Endothelial cell of umbilical vein (primary cell): ENCODE data around the gene VARS1. TPM values are rescaled to one million over a fixed set of nuclear protein-coding genes. Genes with fewer than 3 reads are reported as not detected.
A peak's percentile ranks its signal among the peaks of the same experiment; 100 is the strongest.

Experiments
- BruUV-seq: library from RNA; stranded (reverse); fragments of 400-500 nt; replicated peaks from 2 replicates; lab custom pipeline; 2021; lab: Mats Ljungman, UMichigan
- CTCF ChIA-PET: fragments of 300-600, 350-600 bp; sonication (Branson Sonifier 250); formaldehyde crosslinking; loops from one replicate; lab custom pipeline; 2021; ENCODE audit warnings: antibody characterized with exemption, inconsistent platforms; lab: Charles Lee
- POLR2A ChIA-PET: fragments of 300-600, 350-600 bp; sonication (Branson Sonifier 250); formaldehyde crosslinking; loops from one replicate; lab custom pipeline; 2021; ENCODE audit warnings: antibody characterized with exemption, inconsistent platforms; lab: Charles Lee
- DNase-seq: peaks from one replicate; pipeline ENCODE4 v3.0.0-alpha.2; 2011; ENCODE audit warnings: low read depth, low spot score
- FAIRE-seq: peaks from 2 replicates; lab custom pipeline; 2011; peaks lifted over from hg19 to GRCh38; lab: Jason Lieb, UNC
- H2AFZ ChIP-seq: 2 replicates; pipeline ENCODE4 v1.6.0; 2012; ENCODE audit warnings: low read depth, low read length, control low read depth, inconsistent platforms
- H3K27ac ChIP-seq: 2 replicates; pipeline ENCODE4 v1.5.1; 2011; ENCODE audit warnings: low read depth, mild to moderate bottlenecking, control low read depth, low read length, moderate library complexity; ENCODE audit not compliant: insufficient read depth
- H3K27me3 ChIP-seq, 2 experiments: 2 replicates each; pipeline versions ENCODE4 v1.6.0 to v1.6.1; 2011; ENCODE audit warnings: low read length in 2 of 2, mixed read lengths in 1 of 2; ENCODE audit not compliant: control insufficient read depth in 2 of 2, insufficient read depth in 2 of 2
- H3K36me3 ChIP-seq, 2 experiments: 2 replicates in 1 of 2; 3 replicates in 1 of 2; pipeline ENCODE4 v1.5.1; 2011; ENCODE audit warnings: low read length in 2 of 2, mild to moderate bottlenecking in 1 of 2, moderate library complexity in 1 of 2; ENCODE audit not compliant: control insufficient read depth in 2 of 2, insufficient read depth in 2 of 2; ENCODE audit errors: extremely low read depth in 1 of 2
- H3K4me1 ChIP-seq: 3 replicates; pipeline ENCODE4 v1.5.1; 2011; ENCODE audit warnings: mild to moderate bottlenecking, low read length; ENCODE audit not compliant: control insufficient read depth, insufficient read depth; ENCODE audit errors: extremely low read depth
- H3K4me2 ChIP-seq: 2 replicates; pipeline ENCODE4 v1.6.1; 2011; ENCODE audit warnings: low read length, control low read depth, mixed read lengths; ENCODE audit not compliant: insufficient read depth
- H3K4me3 ChIP-seq, 3 experiments: fragments of 200-600 bp in 1 of 3; sonication (generic), shearing (Covaris generic) in 1 of 3; replicated peaks in 1 of 3; 2 replicates each; pipeline ENCODE4 v1.5.1; 2011 to 2016; ENCODE audit warnings: control low read depth in 3 of 3, low read length in 3 of 3, mild to moderate bottlenecking in 2 of 3, inconsistent platforms in 1 of 3, low read depth in 1 of 3, moderate library complexity in 1 of 3; ENCODE audit not compliant: insufficient read depth in 1 of 3
- H3K79me2 ChIP-seq: 2 replicates; pipeline ENCODE4 v1.6.0; 2012; ENCODE audit warnings: low read length, inconsistent platforms; ENCODE audit not compliant: control insufficient read depth, insufficient read depth
- H3K9ac ChIP-seq: replicated peaks from 2 replicates; pipeline ENCODE3; 2011; ENCODE audit warnings: low read length, control low read depth; ENCODE audit not compliant: insufficient read depth; ENCODE audit errors: extremely low read depth
- H3K9me1 ChIP-seq: replicated peaks from 3 replicates; pipeline ENCODE4 v1.6.0; 2011; ENCODE audit warnings: mild to moderate bottlenecking, low read length; ENCODE audit not compliant: control insufficient read depth, insufficient read depth; ENCODE audit errors: extremely low read depth
- H3K9me3 ChIP-seq: replicated peaks from 2 replicates; pipeline ENCODE4 v1.5.1; 2012; ENCODE audit warnings: low read length, inconsistent platforms; ENCODE audit not compliant: control insufficient read depth, insufficient read depth
- H4K20me1 ChIP-seq: replicated peaks from 2 replicates; pipeline ENCODE3; 2011; ENCODE audit warnings: mild to moderate bottlenecking, low read length; ENCODE audit not compliant: control insufficient read depth, insufficient read depth; ENCODE audit errors: extremely low read depth
- GATA2 ChIP-seq: IDR thresholded peaks from 2 replicates; pipeline ENCODE4 v1.7.0; 2011; ENCODE audit warnings: low read depth, mild to moderate bottlenecking, moderate library complexity, mixed read lengths, low read length; ENCODE audit not compliant: insufficient read length, insufficient read depth
- JUN ChIP-seq: IDR thresholded peaks from 2 replicates; pipeline ENCODE4 v1.6.1; 2011; ENCODE audit warnings: borderline replicate concordance, low read depth; ENCODE audit not compliant: insufficient read length, insufficient read depth
- POLR2A ChIP-seq: IDR thresholded peaks from 2 replicates; pipeline ENCODE4 v1.6.1; 2012; ENCODE audit warnings: low read depth, mild to moderate bottlenecking, control low read depth, low read length
- POLR2AphosphoS5 ChIP-seq: IDR thresholded peaks from 2 replicates; pipeline ENCODE4 v1.6.1; 2012; ENCODE audit warnings: low read depth, mild to moderate bottlenecking, control low read depth, low read length, moderate library complexity; ENCODE audit not compliant: insufficient read depth
- dilution Hi-C: fragments of 300-500 bp; cut with MboI; formaldehyde crosslinking; loops from one replicate; pipeline ENCODE4 v1.15.0; 2019; ENCODE audit warnings: low sequenced_read_pairs; ENCODE audit not compliant: extremely low pct_ligation_motif_present
- intact Hi-C: fragments of 100-400 bp; cut with micrococcal nuclease; formaldehyde crosslinking; loops from one replicate; pipeline ENCODE4 v1.10.0; 2022
- polyA plus RNA-seq, 4 experiments: library from polyadenylated mRNA; depleted of rRNA in 3 of 4; stranded (reverse) in 3 of 4; unstranded in 1 of 4; fragments of >200 nt; gene quantifications; 2 replicates each; pipeline versions ENCODE4 v1.2.1 to v1.2.3, GENCODE V29; 2011 to 2012; ENCODE audit warnings: missing spikeins in 1 of 4
- total RNA-seq: library from RNA; stranded (reverse); gene quantifications from 2 replicates; pipeline ENCODE4 v1.2.3, GENCODE V29; 2021
- TF ChIP-seq, protein P1 (sequence below), 2 donors: IDR thresholded peaks; 1 replicate in 1 of 2; 2 replicates in 1 of 2; pipeline ENCODE4 v1.5.1; 2011; ENCODE audit warnings: low read length in 2 of 2, mild to moderate bottlenecking in 2 of 2, moderate library complexity in 2 of 2, control low read depth in 1 of 2, inconsistent platforms in 1 of 2, low read depth in 1 of 2; ENCODE audit not compliant: insufficient read depth in 1 of 2; ENCODE audit errors: extremely low read depth in 1 of 2

Gene VARS1
- total and polyA plus RNA-seq, 2 donors (not counting 3 experiments of a cell fraction or from before 2014, with no cell fraction given): 37.4 to 121 TPM

DNA sequence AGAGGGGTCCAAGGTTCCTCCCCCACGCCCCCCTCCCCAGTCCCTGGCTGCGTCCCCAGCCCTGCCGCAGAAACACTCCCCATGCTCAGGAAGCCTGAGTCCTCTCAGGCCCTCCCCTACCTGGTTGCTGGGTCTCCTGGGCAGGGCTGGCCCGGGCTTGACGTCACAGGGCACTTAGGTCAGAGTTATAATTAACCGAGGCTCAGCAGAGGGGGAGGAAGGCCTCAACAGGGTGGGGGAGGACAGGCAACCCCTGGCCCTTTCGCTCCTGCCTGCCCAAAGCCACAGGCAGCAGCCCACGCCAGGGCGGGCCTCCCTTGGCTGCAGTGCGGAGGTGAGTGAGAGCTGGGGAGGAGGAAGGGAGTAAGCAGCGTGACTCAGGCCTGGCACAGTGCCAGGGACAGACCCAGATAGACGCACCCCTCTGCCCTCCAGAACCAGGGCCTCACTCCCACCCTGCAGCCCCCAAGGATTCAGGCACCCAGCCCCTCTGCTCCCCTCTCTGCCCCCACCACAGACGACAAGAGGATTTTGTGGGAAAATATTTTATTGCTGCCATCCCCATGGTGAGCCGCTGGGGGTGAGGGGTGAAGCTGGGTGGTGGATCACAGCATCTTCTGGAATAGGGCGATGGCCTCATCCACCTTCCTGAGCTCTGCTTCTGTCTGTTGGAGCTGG lies 18.4 kb downstream of the VARS1 start, which contains the start of gene VWA7:
TSS of gene VWA7 (minus strand) at position 340 of the 678 bp plus-strand sequence. CDS start 549 bp downstream, outside the sequence.
- H3K27ac ChIP-seq: no peak within 1 kb of the TSS
- H3K27me3 ChIP-seq: no peaks in the 10 kb centered on the region
- intact Hi-C loops: no loop called here
- dilution Hi-C loops: no loop called here
- no peak within 1 kb of the TSS for H3K4me3 ChIP-seq
- H3K79me2 ChIP-seq: no peaks in the 10 kb centered on the region
- H4K20me1 ChIP-seq: no peaks in the 10 kb centered on the region
- CTCF ChIA-PET: interaction anchor here (0.7 to 2.0 kb wide), 7 partner anchors 8 to 54 kb away, joined by 3 to 10 read pairs (median 4); partner anchors contain the start of genes HSPA1A and HSPA1L
- DNase-seq (peak; percentile 35), FAIRE-seq (peak; percentile 79)
- no peak within 1 kb of the TSS for H2AFZ ChIP-seq
- H3K4me2 ChIP-seq: no peak within 1 kb of the TSS
- H3K36me3 ChIP-seq: peaks cover under 1 to 28% of the 10 kb centered on the region in 2 experiments
- no peak within 1 kb of the TSS for H3K9ac ChIP-seq
- no peaks in the 10 kb centered on the region for H3K9me1 ChIP-seq
- peaks cover 4% of the 10 kb centered on the region for H3K4me1 ChIP-seq
- TF ChIP-seq, protein P1, sequence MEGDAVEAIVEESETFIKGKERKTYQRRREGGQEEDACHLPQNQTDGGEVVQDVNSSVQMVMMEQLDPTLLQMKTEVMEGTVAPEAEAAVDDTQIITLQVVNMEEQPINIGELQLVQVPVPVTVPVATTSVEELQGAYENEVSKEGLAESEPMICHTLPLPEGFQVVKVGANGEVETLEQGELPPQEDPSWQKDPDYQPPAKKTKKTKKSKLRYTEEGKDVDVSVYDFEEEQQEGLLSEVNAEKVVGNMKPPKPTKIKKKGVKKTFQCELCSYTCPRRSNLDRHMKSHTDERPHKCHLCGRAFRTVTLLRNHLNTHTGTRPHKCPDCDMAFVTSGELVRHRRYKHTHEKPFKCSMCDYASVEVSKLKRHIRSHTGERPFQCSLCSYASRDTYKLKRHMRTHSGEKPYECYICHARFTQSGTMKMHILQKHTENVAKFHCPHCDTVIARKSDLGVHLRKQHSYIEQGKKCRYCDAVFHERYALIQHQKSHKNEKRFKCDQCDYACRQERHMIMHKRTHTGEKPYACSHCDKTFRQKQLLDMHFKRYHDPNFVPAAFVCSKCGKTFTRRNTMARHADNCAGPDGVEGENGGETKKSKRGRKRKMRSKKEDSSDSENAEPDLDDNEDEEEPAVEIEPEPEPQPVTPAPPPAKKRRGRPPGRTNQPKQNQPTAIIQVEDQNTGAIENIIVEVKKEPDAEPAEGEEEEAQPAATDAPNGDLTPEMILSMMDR (IDR thresholded peaks at IDR 0.05; ENCODE audit: extremely low read depth in 1 of 2, insufficient read depth in 1 of 2, low read depth in 1 of 2, low read length in 2 of 2): no peak
- TF ChIP-seq POLR2AphosphoS5 (peak; percentile 59), JUN (no peak), GATA2 (no peak), POLR2A (no peak)
- no peaks in the 10 kb centered on the region for H3K9me3 ChIP-seq
- BruUV-seq: no TSS peak
- POLR2A ChIA-PET: interaction anchor here (0.8 kb wide), 1 partner anchor 50 kb away, joined by 3 read pairs; the partner anchor contains the start of gene HSPA1B
